GM12878 (cell line): ENCODE data around the gene CHRNG. TPM values are rescaled to one million over a fixed set of nuclear protein-coding genes. Genes with fewer than 3 reads are reported as not detected.

Experiments
- ATAC-seq: fragments of 200-7000 bp; cut with Tn5 transposase; 3 replicates; pipeline ENCODE4 v1.9.1; 2020; ENCODE audit warnings: mild to moderate bottlenecking, moderate library complexity
- BruUV-seq: library from RNA; stranded (reverse); fragments of 400-500 nt; replicated peaks from 2 replicates; lab custom pipeline; 2021; lab: Mats Ljungman, UMichigan
- CTCF ChIA-PET: fragments of 300-600 bp; sonication (Branson Sonifier 250); formaldehyde crosslinking; extraction: SDS; loops from one replicate; lab custom pipeline; 2021; ENCODE audit warnings: inconsistent platforms; lab: Yijun Ruan, JAX
- POLR2A ChIA-PET: fragments of 350-600 bp; formaldehyde crosslinking; extraction: SDS; loops from one replicate; lab custom pipeline; 2021; ENCODE audit warnings: inconsistent platforms; lab: Charles Lee
- RAD21 ChIA-PET: fragments of 300-600 bp; sonication (Branson Sonifier 250); formaldehyde crosslinking; loops from one replicate; lab custom pipeline; 2023; ENCODE audit warnings: antibody characterized with exemption; ENCODE audit not compliant: unreplicated experiment; lab: Charles Lee
- SMC1A ChIA-PET: fragments of 300-600 bp; sonication (Branson Sonifier 250); formaldehyde crosslinking; loops from one replicate; lab custom pipeline; 2023; ENCODE audit not compliant: unreplicated experiment, uncharacterized antibody; lab: Charles Lee
- DNase-seq: peaks from one replicate; pipeline ENCODE4 v3.0.0-alpha.2; 2011; ENCODE audit warnings: low read depth, low spot score
- FAIRE-seq: peaks from 3 replicates; lab custom pipeline; 2011; peaks lifted over from hg19 to GRCh38; lab: Jason Lieb, UNC
- H2AFZ ChIP-seq: 2 replicates; pipeline ENCODE4 v1.6.0; 2011; ENCODE audit warnings: low read depth, low read length, control low read depth; ENCODE audit not compliant: control insufficient read depth
- H3K27ac ChIP-seq: 2 replicates; pipeline ENCODE4 v1.5.1; 2011; ENCODE audit warnings: control low read depth; ENCODE audit not compliant: control insufficient read depth, insufficient read depth
- H3K27me3 ChIP-seq, 2 experiments: replicated peaks in 1 of 2; 2 replicates each; pipeline versions ENCODE4 v1.6.0 to v1.6.1; 2011; ENCODE audit warnings: low read length in 1 of 2; ENCODE audit not compliant: control insufficient read depth in 2 of 2, insufficient read depth in 2 of 2
- H3K36me3 ChIP-seq, 2 experiments: 2 replicates each; pipeline ENCODE4 v1.5.1; 2011; ENCODE audit warnings: low read length in 1 of 2; ENCODE audit not compliant: control insufficient read depth in 2 of 2, insufficient read depth in 2 of 2
- H3K4me1 ChIP-seq: 2 replicates; pipeline ENCODE4 v1.6.1; 2011; ENCODE audit warnings: mild to moderate bottlenecking, low read length, moderate library complexity, mixed read lengths; ENCODE audit not compliant: control insufficient read depth, insufficient read depth
- H3K4me2 ChIP-seq: 2 replicates; pipeline ENCODE4 v1.6.0; 2011; ENCODE audit warnings: control low read depth; ENCODE audit not compliant: control insufficient read depth, insufficient read depth
- H3K4me3 ChIP-seq: fragments of 200-600 bp; sonication (generic); 2 replicates; pipeline ENCODE4 v1.5.1; 2016
- H3K79me2 ChIP-seq: 2 replicates; pipeline ENCODE4 v1.6.0; 2011; ENCODE audit warnings: low read length; ENCODE audit not compliant: control insufficient read depth, insufficient read depth
- H3K9ac ChIP-seq: 2 replicates; pipeline ENCODE4 v1.8.0; 2011; ENCODE audit warnings: low read length, control low read depth, mixed read lengths; ENCODE audit not compliant: control insufficient read depth, insufficient read depth
- H3K9me3 ChIP-seq: replicated peaks from 3 replicates; pipeline ENCODE4 v1.5.1; 2011; ENCODE audit warnings: mild to moderate bottlenecking, low read length; ENCODE audit not compliant: control insufficient read depth, insufficient read depth
- H4K20me1 ChIP-seq: 2 replicates; pipeline ENCODE4 v1.6.0; 2011; ENCODE audit not compliant: control insufficient read depth, insufficient read depth
- BACH1 ChIP-seq: fragments of 450-650 bp; IDR thresholded peaks from 2 replicates; pipeline ENCODE4 v1.6.1; 2017; ENCODE audit warnings: mild to moderate bottlenecking, borderline replicate concordance
- BCL3 ChIP-seq: IDR thresholded peaks from 2 replicates; pipeline ENCODE4 v1.6.1; 2011; ENCODE audit warnings: borderline replicate concordance, low read depth, mild to moderate bottlenecking, moderate library complexity, low read length; ENCODE audit not compliant: insufficient read depth, poor library complexity, severe bottlenecking
- HDAC6 ChIP-seq: fragments of 200-600 bp; sonication (generic); IDR thresholded peaks from one replicate; pipeline ENCODE4 v1.8.0; 2017; ENCODE audit warnings: antibody characterized with exemption; ENCODE audit not compliant: unreplicated experiment
- HDGF ChIP-seq: fragments of 450-650 bp; IDR thresholded peaks from 2 replicates; pipeline ENCODE4 v1.6.1; 2016; ENCODE audit warnings: antibody characterized with exemption
- MAX ChIP-seq: IDR thresholded peaks from 2 replicates; pipeline ENCODE4 v1.6.1; 2012; ENCODE audit warnings: low read depth, low read length, improper control_type of control experiment
- MEF2A ChIP-seq: IDR thresholded peaks from 2 replicates; pipeline ENCODE4 v1.6.1; 2011; ENCODE audit warnings: low read depth, mild to moderate bottlenecking, low read length, moderate library complexity; ENCODE audit not compliant: insufficient read depth
- POLR2AphosphoS2 ChIP-seq: IDR thresholded peaks from 2 replicates; pipeline ENCODE4 v1.6.1; 2011; ENCODE audit warnings: low read depth, mild to moderate bottlenecking, low read length, improper control_type of control experiment, moderate library complexity
- RAD51 ChIP-seq: fragments of 450-650 bp; IDR thresholded peaks from 2 replicates; pipeline ENCODE4 v1.6.1; 2016; ENCODE audit warnings: moderate library complexity, mild to moderate bottlenecking, inconsistent platforms
- RELA ChIP-seq: fragments of 450-650 bp; IDR thresholded peaks from 2 replicates; pipeline ENCODE4 v1.8.0; 2014; ENCODE audit warnings: borderline replicate concordance; ENCODE audit not compliant: partially characterized antibody
- SIN3A ChIP-seq: IDR thresholded peaks from 2 replicates; pipeline ENCODE4 v1.6.1; 2012; ENCODE audit warnings: low read depth, low read length, improper control_type of control experiment
- ZNF687 ChIP-seq: fragments of 450-650 bp; IDR thresholded peaks from 2 replicates; pipeline ENCODE4 v1.6.1; 2017; ENCODE audit warnings: mild to moderate bottlenecking, moderate library complexity
- WGBS: methylation state at CpG from one replicate; pipeline ENCODE4 v1.1.6; 2016; ENCODE audit warnings: low lambda C conversion rate; ENCODE audit not compliant: insufficient replicate concordance, insufficient coverage; ENCODE audit errors: missing lambda C conversion rate; 5-methylcytosine and 5-hydroxymethylcytosine counted together
- in situ Hi-C: fragments of 300-500 bp; cut with MboI; formaldehyde crosslinking; loops from 9 replicates; pipeline ENCODE4 v1.14.3; 2018; ENCODE audit warnings: mixed read lengths
- intact Hi-C: fragments of 100-400 bp; cut with micrococcal nuclease; formaldehyde crosslinking; loops from one replicate; pipeline ENCODE4 v1.14.2; 2022; ENCODE audit not compliant: unreplicated experiment
- polyA plus RNA-seq, 11 experiments: library from polyadenylated mRNA; depleted of rRNA in 4 of 11; unstranded in 6 of 11; stranded (reverse) in 5 of 11; fragments of >200 nt; fragmentation: Nextera tagmentation in 4 of 11; fragmentation: Illumina TruSeq in 1 of 11; extraction: Ambion mirVana in 4 of 11; extraction: Trizol in 1 of 11; gene quantifications; 1 replicate in 1 of 11; 2 replicates in 10 of 11; pipeline versions ENCODE4 v1.2.1 to v1.2.3, GENCODE V29; 2011 to 2016; ENCODE audit warnings: inconsistent platforms in 2 of 11, missing spikeins in 2 of 11, low read depth in 1 of 11
- total RNA-seq, 4 experiments: library from RNA; depleted of rRNA in 3 of 4; stranded (reverse); fragments of >200 nt in 3 of 4; fragmentation: Illumina TruSeq in 1 of 4; extraction: Trizol in 1 of 4; gene quantifications; 2 replicates each; pipeline versions ENCODE4 v1.2.1 to v1.2.3, GENCODE V29; 2013 to 2021

CHRNG gene
- total and polyA plus RNA-seq, 10 of the 15 experiments (the other 5 are each of a cell fraction or from before 2014, with no cell fraction given), result 0.17 TPM; not detected in 9

GRCh38 chr2:232529806-232530547 lies 9.5 kb upstream of the CHRNG start:
- TF ChIP-seq MAX (no peak), BCL3 (no peak), BACH1 (no peak), ZNF687 (no peak), RELA (no peak), HDGF (no peak), HDAC6 (no peak), RAD51 (no peak), SIN3A (no peak), POLR2AphosphoS2 (no peak), MEF2A (no peak)
- TF ChIP-seq, all 136 proteins: peak for 0
- CTCF ChIA-PET, result no interaction called here
- no TSS peak for BruUV-seq
- no peak overlapping the region for H2AFZ ChIP-seq
- H3K4me1 ChIP-seq, result no peaks in the 10 kb centered on the region
- WGBS, result 57% methylated on average over 14 of the region's 17 CpGs
- DNase-seq (no peak), FAIRE-seq (no peak), ATAC-seq (no peak)
- H3K9ac ChIP-seq, result no peak overlapping the region
- RAD21 ChIA-PET, result no interaction called here
- H3K9me3 ChIP-seq, result no peaks in the 10 kb centered on the region
- H3K4me3 ChIP-seq, result no peak overlapping the region
- intact Hi-C loops (no loop called here), in situ Hi-C loops (no loop called here)
- no peak overlapping the region for H3K27ac ChIP-seq
- no peak overlapping the region for H3K4me2 ChIP-seq
- no peaks in the 10 kb centered on the region; a peak in 1 of 4 replicates for H3K27me3 ChIP-seq
- POLR2A ChIA-PET, result no interaction called here
- H3K36me3 ChIP-seq, result no peaks in the 10 kb centered on the region
- H4K20me1 ChIP-seq, result no peaks in the 10 kb centered on the region
- no peaks in the 10 kb centered on the region for H3K79me2 ChIP-seq
- SMC1A ChIA-PET, result no interaction called here
